ENCODE measurements around the gene SHISA7. TPM values are rescaled to one million over a fixed set of nuclear protein-coding genes. Genes with fewer than 3 reads are reported as not detected.

SHISA7 gene
- total RNA-seq, 3 donors from 2014 or later (not counting 1 experiment from before 2014, with no cell fraction given) = not detected

- ATAC-seq (no peak), DNase-seq (no peak)
- H3K9me3 ChIP-seq (ENCODE audit: control insufficient read depth, insufficient read depth, low read length) = no peaks in the 10 kb centered on the region
- H3K27me3 Mint-ChIP-seq (ENCODE audit: low read depth in 2 of 2) = peaks cover 0 to 2% of the 10 kb centered on the region in 2 donors
- TF ChIP-seq, protein P1, sequence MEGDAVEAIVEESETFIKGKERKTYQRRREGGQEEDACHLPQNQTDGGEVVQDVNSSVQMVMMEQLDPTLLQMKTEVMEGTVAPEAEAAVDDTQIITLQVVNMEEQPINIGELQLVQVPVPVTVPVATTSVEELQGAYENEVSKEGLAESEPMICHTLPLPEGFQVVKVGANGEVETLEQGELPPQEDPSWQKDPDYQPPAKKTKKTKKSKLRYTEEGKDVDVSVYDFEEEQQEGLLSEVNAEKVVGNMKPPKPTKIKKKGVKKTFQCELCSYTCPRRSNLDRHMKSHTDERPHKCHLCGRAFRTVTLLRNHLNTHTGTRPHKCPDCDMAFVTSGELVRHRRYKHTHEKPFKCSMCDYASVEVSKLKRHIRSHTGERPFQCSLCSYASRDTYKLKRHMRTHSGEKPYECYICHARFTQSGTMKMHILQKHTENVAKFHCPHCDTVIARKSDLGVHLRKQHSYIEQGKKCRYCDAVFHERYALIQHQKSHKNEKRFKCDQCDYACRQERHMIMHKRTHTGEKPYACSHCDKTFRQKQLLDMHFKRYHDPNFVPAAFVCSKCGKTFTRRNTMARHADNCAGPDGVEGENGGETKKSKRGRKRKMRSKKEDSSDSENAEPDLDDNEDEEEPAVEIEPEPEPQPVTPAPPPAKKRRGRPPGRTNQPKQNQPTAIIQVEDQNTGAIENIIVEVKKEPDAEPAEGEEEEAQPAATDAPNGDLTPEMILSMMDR (IDR thresholded peaks at IDR 0.05) = no peak
- no peaks in the 10 kb centered on the region for H3K36me3 Mint-ChIP-seq
- no peaks in the 10 kb centered on the region for H3K9me3 Mint-ChIP-seq
- no peak overlapping the region for H3K27ac Mint-ChIP-seq
- no peak overlapping the region for H3K27ac ChIP-seq (ENCODE audit: low read length)
- H3K4me3 ChIP-seq (ENCODE audit: low read length) = no peak overlapping the region
- intact Hi-C loops (cut with micrococcal nuclease) = no loop called here
- 96% methylated on average over 47 of the region's 47 CpGs for WGBS (ENCODE audit: insufficient coverage)
- H3K4me1 ChIP-seq (ENCODE audit: control insufficient read depth, insufficient read depth, low read length) = peaks cover 23% of the 10 kb centered on the region
- H3K4me1 Mint-ChIP-seq = peaks cover 19 to 27% of the 10 kb centered on the region in 2 donors
- no peak overlapping the region for H3K4me3 Mint-ChIP-seq
- no peaks in the 10 kb centered on the region for H3K27me3 ChIP-seq (ENCODE audit: control insufficient read depth, insufficient read depth, low read length)
- H3K36me3 ChIP-seq (ENCODE audit: control insufficient read depth, insufficient read depth, low read length) = peaks cover 5% of the 10 kb centered on the region
Measured at GRCh38 chr19:55482967-55483705, 40.0 kb upstream of the SHISA7 start.

GRCh38 chr19:55482156-55482961 is 39.3 kb upstream of the SHISA7 start:
- Histone ChIP-seq H3K4me3 (ENCODE audit: low read length) (no peak overlapping the region), H3K4me1 (ENCODE audit: control insufficient read depth, insufficient read depth, low read length) (peaks cover 29% of the 10 kb centered on the region), H3K9me3 (ENCODE audit: control insufficient read depth, insufficient read depth, low read length) (no peaks in the 10 kb centered on the region), H3K27ac (ENCODE audit: low read length) (no peak overlapping the region), H3K27me3 (ENCODE audit: control insufficient read depth, insufficient read depth, low read length) (no peaks in the 10 kb centered on the region), H3K36me3 (ENCODE audit: control insufficient read depth, insufficient read depth, low read length) (peaks cover 5% of the 10 kb centered on the region)
- intact Hi-C loops (cut with micrococcal nuclease) = no loop called here
- WGBS (ENCODE audit: insufficient coverage) = 97% methylated on average over 83 of the region's 83 CpGs
- TF ChIP-seq, protein P1 (IDR thresholded peaks at IDR 0.05) = no peak
- no peak for DNase-seq
- Mint-ChIP-seq H3K4me3 (no peak overlapping the region), H3K9me3 (no peaks in the 10 kb centered on the region), H3K4me1 (peaks cover 27 to 32% of the 10 kb centered on the region in 2 donors), H3K36me3 (no peaks in the 10 kb centered on the region), H3K27ac (no peak overlapping the region), H3K27me3 (ENCODE audit: low read depth in 2 of 2) (peaks cover 0 to 2% of the 10 kb centered on the region in 2 donors)
- ATAC-seq = no peak

- Histone ChIP-seq H3K27ac (ENCODE audit: low read length) (no peak overlapping the region), H3K36me3 (ENCODE audit: control insufficient read depth, insufficient read depth, low read length) (peaks cover 5% of the 10 kb centered on the region), H3K27me3 (ENCODE audit: control insufficient read depth, insufficient read depth, low read length) (no peaks in the 10 kb centered on the region), H3K9me3 (ENCODE audit: control insufficient read depth, insufficient read depth, low read length) (no peaks in the 10 kb centered on the region), H3K4me1 (ENCODE audit: control insufficient read depth, insufficient read depth, low read length) (peaks cover 35% of the 10 kb centered on the region), H3K4me3 (ENCODE audit: low read length) (no peak overlapping the region)
- H3K4me1 Mint-ChIP-seq = peaks cover 31 to 37% of the 10 kb centered on the region in 2 donors
- no peak overlapping the region for H3K27ac Mint-ChIP-seq
- TF ChIP-seq, protein P1 (IDR thresholded peaks at IDR 0.05) = no peak
- intact Hi-C loops (cut with micrococcal nuclease) = no loop called here
- 96% methylated on average over 40 of the region's 40 CpGs for WGBS (ENCODE audit: insufficient coverage)
- DNase-seq (no peak), ATAC-seq (no peak)
- H3K27me3 Mint-ChIP-seq (ENCODE audit: low read depth in 2 of 2) = peaks cover 0 to 2% of the 10 kb centered on the region in 2 donors
- no peaks in the 10 kb centered on the region for H3K36me3 Mint-ChIP-seq
- H3K9me3 Mint-ChIP-seq = no peaks in the 10 kb centered on the region
- no peak overlapping the region for H3K4me3 Mint-ChIP-seq
Measured at GRCh38 chr19:55481794-55482155, 38.7 kb upstream of the SHISA7 start.

All from natural killer cell (primary cell).